Testis (tissue), 3 donors: ENCODE measurements around the gene ZNF438. TPM values are rescaled to one million over a fixed set of nuclear protein-coding genes. Genes with fewer than 3 reads are reported as not detected.

ENCODE experiments used
- DNase-seq: peaks from one replicate; pipeline ENCODE4 v3.0.0-alpha.2; 2019
- H3K27ac ChIP-seq, 2 donors: fragments of 200-600 bp; sonication (generic); one replicate each; pipeline ENCODE4 v1.5.1; 2019
- H3K27me3 ChIP-seq: fragments of 200-600 bp; sonication (generic); one replicate; pipeline ENCODE4 v1.5.1; 2019
- H3K36me3 ChIP-seq: fragments of 200-600 bp; sonication (generic); one replicate; pipeline ENCODE4 v1.5.1; 2017; ENCODE audit warnings: low read depth; ENCODE audit errors: missing control alignments
- H3K4me1 ChIP-seq: fragments of 200-600 bp; sonication (generic); one replicate; pipeline ENCODE4 v1.5.1; 2019
- H3K4me3 ChIP-seq, 2 donors: fragments of 200-600 bp; sonication (generic); one replicate each; pipeline ENCODE4 v1.5.1; 2017 to 2019
- H3K9me3 ChIP-seq: fragments of 200-600 bp; sonication (generic); one replicate; pipeline ENCODE4 v1.5.1; 2017
- POLR2A ChIP-seq: fragments of 450-650 bp; IDR thresholded peaks from one replicate; pipeline ENCODE4 v1.6.1; 2017; ENCODE audit warnings: antibody characterized with exemption, mild to moderate bottlenecking, moderate library complexity
- WGBS, 2 donors: methylation state at CpG; one replicate each; pipeline ENCODE4 v1.1.5; 2018; 5-methylcytosine and 5-hydroxymethylcytosine counted together
- intact Hi-C: fragments of 100-400 bp; cut with DNase I; formaldehyde crosslinking; loops from one replicate; pipeline ENCODE4 v1.15.1; 2023; ENCODE audit warnings: low total_unique reads
- polyA plus RNA-seq: library from polyadenylated mRNA; stranded (reverse); fragments of 350-450 nt; fragmentation: Illumina TruSeq; extraction: RNeasy Lipid Tissue Mini Kit (QIAGEN cat#74804); gene quantifications from one replicate; pipeline ENCODE4 v1.2.3, GENCODE V29; 2014; ENCODE audit warnings: low read depth, low replicate concordance; ENCODE audit not compliant: insufficient read depth
- total RNA-seq, 2 donors: library from RNA; depleted of rRNA; stranded (reverse); fragments of >200 nt; gene quantifications; one replicate each; pipeline ENCODE4 v1.2.3, GENCODE V29; 2016
- TF ChIP-seq, protein P1 (sequence below), 3 experiments: fragments of 450-650 bp in 2 of 3; fragments of 200-600 bp in 1 of 3; sonication (generic) in 1 of 3; IDR thresholded peaks; one replicate each; pipeline ENCODE4 v1.5.1; 2016 to 2019; ENCODE audit warnings: antibody characterized with exemption in 3 of 3, mild to moderate bottlenecking in 2 of 3, moderate library complexity in 1 of 3

ZNF438 gene
- total and polyA plus RNA-seq, 3 donors from 2014 or later, result 15.3 to 17.8 (median 16.2) TPM

DNA sequence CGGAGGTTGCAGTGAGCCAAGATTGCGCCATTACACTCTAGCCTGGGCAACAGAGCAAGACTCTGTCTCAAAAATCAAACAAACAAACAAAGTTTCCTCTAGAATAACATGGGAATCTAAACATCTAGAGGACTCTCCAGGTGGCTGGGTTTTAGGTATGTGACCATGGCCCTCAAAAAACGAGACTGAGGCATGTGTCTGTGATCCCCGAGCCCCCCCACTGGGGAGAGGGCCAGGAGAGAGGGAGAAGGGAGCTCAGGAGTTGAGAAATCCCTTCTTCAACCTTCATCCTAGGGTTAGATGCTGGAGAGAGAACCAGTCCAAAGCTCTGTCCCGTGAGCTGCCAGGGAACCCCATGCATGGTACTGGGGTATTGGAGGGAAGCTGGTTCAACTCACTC, 214.1 kb downstream of the ZNF438 start:
- H3K27me3 ChIP-seq, result no peaks in the 10 kb centered on the region
- TF ChIP-seq, protein P1, sequence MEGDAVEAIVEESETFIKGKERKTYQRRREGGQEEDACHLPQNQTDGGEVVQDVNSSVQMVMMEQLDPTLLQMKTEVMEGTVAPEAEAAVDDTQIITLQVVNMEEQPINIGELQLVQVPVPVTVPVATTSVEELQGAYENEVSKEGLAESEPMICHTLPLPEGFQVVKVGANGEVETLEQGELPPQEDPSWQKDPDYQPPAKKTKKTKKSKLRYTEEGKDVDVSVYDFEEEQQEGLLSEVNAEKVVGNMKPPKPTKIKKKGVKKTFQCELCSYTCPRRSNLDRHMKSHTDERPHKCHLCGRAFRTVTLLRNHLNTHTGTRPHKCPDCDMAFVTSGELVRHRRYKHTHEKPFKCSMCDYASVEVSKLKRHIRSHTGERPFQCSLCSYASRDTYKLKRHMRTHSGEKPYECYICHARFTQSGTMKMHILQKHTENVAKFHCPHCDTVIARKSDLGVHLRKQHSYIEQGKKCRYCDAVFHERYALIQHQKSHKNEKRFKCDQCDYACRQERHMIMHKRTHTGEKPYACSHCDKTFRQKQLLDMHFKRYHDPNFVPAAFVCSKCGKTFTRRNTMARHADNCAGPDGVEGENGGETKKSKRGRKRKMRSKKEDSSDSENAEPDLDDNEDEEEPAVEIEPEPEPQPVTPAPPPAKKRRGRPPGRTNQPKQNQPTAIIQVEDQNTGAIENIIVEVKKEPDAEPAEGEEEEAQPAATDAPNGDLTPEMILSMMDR (IDR thresholded peaks at IDR 0.05), result no peak
- TF ChIP-seq POLR2A, result no peak
- no peak overlapping the region for H3K4me3 ChIP-seq
- no peaks in the 10 kb centered on the region for H3K36me3 ChIP-seq
- H3K9me3 ChIP-seq, result no peaks in the 10 kb centered on the region
- 90 to 91% methylated on average over 4 to 5 of the region's 5 CpGs for WGBS, 2 donors
- intact Hi-C loops, result no loop called here
- H3K4me1 ChIP-seq, result peaks cover 24% of the 10 kb centered on the region
- no peak overlapping the region for H3K27ac ChIP-seq
- DNase-seq, result no peak

- H3K9me3 ChIP-seq, result no peaks in the 10 kb centered on the region
- peaks cover 32% of the 10 kb centered on the region for H3K4me1 ChIP-seq
- H3K27ac ChIP-seq, result no peak overlapping the region
- 52 to 64% methylated on average over 3 of the region's 3 CpGs for WGBS, 2 donors
- TF ChIP-seq, protein P1 (IDR thresholded peaks at IDR 0.05), result no peak
- no peak for TF ChIP-seq POLR2A
- no peak for DNase-seq
- H3K36me3 ChIP-seq, result no peaks in the 10 kb centered on the region
- intact Hi-C loops, result no loop called here
- no peak overlapping the region for H3K4me3 ChIP-seq
- no peaks in the 10 kb centered on the region for H3K27me3 ChIP-seq
Measured at GRCh38 chr10:30816820-30817171, 214.9 kb downstream of the ZNF438 start.

DNA sequence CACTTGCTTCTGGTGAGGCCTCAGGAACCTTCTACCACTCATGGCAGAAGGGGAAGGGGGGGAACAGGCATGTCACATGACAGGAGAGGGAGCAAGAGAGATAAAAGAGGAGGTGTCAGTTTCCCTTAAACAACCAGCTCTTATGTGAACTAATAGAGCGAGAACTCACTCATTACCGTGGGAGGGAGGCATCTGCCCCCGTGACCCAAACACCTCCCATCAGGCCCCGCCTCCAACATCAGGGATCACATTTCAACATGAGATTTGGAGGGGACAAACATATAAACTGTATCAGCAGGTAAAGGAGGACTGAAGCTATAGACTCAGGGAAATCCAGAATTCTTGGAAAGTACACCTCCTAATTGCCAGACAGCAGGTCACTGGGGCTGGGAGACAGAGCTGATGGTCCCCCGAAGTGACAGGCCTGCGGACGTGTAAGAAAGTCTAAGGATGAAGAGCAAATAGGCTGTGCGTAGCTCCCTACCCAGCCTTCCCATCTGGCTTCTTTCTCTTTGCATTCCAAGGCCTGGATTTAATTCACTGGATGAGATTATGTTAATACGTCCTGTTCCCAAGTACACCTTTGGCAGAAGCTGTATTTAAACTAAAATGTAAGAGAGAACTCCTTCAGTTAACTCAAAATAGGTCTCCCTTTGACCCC, 215.4 kb downstream of the ZNF438 start:
- TF ChIP-seq, protein P1 (IDR thresholded peaks at IDR 0.05), result no peak
- TF ChIP-seq POLR2A, result no peak
- intact Hi-C loops, result no loop called here
- H3K4me1 ChIP-seq, result peaks cover 37% of the 10 kb centered on the region
- WGBS, 2 donors, result 48 to 65% methylated on average over 9 of the region's 9 CpGs
- no peak overlapping the region for H3K4me3 ChIP-seq
- peak overlapping the region in 1 of 2 donors; percentile 15 for H3K27ac ChIP-seq
- H3K9me3 ChIP-seq, result no peaks in the 10 kb centered on the region
- no peaks in the 10 kb centered on the region for H3K27me3 ChIP-seq
- DNase-seq, result no peak
- H3K36me3 ChIP-seq, result no peaks in the 10 kb centered on the region

DNA sequence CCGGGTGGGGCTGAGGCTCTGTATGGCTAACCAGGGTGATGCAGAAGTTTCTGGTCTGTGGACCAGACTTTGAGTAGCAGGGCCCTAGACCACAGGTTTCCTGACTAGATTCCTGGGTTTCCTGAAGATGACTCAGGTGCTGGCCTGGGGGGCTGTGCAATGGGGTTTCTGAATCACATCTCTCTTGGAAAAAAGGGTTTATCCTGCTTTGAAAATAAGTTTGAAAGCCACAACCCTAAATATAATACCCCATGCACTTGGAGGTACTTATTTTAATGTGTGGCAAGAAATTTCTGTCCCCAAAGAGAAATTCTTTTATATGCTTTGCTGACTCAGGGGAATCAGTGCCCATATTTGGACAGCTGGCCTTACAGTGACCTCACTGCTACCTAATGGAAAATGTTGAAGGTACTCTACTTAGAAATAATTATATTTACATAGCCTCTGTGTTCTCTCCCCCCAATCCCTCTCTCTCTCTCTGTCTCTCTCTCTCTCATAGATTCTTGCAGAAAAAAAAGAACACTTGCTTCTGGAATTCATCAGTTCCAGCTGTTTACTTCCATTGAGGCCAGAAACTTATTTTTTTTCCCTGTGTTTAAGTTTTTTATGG, 217.7 kb downstream of the ZNF438 start:
- Histone ChIP-seq H3K27ac (no peak overlapping the region), H3K36me3 (no peaks in the 10 kb centered on the region), H3K27me3 (no peaks in the 10 kb centered on the region), H3K4me3 (no peak overlapping the region), H3K9me3 (no peaks in the 10 kb centered on the region), H3K4me1 (peaks cover 38% of the 10 kb centered on the region)
- no peak for DNase-seq
- intact Hi-C loops, result no loop called here
- TF ChIP-seq, protein P1 (IDR thresholded peaks at IDR 0.05), result no peak
- TF ChIP-seq POLR2A, result no peak
- WGBS, 2 donors, result 80 to 88% methylated on average over 1 of the region's 1 CpG
